ENCODE measurements around the gene BANP. TPM values are rescaled to one million over a fixed set of nuclear protein-coding genes. Genes with fewer than 3 reads are reported as not detected.
"Not testable (repeated sequence)": the region's sequence is repeated elsewhere in the genome, so short reads cannot be mapped to it uniquely, and the experiment has no call there.

Gene BANP
- total RNA-seq, 1 donor from 2014 or later, result 16.4 TPM

DNA sequence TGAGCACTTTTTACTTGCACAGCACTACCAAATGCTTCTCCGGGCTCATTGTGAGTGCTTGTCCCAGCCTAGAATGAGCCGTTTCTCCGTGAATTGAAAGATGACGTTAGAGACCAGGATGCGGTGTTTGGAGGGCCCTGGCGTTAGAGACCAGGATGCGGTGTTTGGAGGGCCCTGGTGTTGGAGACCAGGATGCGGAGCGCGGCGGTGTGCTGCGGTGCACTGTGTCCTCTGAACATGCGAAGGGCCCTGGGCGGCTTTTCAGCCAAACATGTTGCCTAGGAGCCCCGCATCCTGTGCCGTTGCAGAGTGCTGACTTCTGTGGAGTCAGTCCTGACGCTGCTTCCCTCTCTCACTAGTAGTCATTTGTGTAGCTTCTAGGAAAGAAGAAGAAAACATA, 42.7 kb downstream of the BANP start:
- no peak for DNase-seq (ENCODE audit: low read depth, low spot score)

DNA sequence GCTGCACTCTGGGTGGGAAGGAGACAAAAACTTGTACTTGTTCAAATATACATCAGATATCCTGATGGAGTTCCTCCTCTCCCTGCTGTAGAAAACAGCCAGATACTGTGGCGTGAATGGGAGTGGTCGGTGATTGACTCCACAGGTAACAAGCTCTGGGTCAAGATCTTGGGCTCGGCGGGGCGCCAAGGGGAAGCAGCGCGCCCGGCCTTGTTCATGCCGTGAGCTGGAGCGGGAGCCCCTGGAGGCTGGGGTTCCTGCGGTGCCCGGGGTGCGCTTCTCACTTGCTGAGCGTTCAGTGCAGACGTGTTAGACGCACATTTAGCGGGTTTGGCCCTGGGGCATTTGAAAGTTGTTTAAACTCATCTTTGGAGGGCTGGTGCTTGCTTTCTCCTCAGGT, 44.4 kb downstream of the BANP start:
- no peak for DNase-seq (ENCODE audit: low read depth, low spot score)

DNA sequence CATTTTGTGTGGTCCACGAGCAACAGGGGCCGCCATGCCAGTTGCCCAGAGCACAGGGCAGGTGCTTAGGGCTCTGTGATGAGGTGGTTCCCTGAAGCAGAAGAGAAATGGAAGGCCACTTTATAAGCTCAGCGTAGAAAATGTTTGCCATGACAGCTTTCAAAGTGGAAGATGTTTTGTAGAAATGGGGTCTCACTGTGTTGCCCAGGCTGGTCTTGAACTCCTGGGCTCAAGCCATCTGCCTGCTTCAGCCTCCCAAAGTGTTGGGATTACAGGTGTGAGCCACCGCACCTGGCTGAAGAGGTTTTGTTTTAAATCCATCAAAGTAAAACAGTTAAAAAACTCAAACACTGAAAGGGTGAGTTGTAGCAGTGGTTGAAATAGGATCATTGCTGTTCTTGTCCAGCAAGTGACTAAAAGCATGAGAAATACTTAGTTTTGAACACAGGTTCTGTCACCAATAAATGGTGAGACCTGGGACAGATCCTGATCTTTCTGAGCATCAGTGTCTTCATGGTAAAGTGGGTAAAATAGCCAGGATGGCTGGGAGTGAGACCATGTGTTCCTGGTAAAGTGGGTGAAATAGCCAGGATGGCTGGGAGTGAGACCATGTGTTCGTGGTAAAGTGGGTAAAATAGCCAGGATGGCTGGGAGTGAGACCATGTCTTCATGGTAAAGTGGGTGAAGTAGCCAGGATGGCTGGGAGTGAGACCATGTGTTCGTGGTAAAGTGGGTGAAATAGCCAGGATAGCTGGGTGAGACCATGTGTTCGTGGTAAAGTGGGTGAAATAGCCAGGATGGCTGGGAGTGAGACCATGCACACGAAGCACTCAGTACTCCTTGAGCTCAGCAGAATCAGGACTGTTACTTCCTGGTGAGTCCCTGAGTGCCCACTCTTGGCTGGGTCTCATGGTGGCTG, 46.0 kb downstream of the BANP start:
- no peak for DNase-seq (ENCODE audit: low read depth, low spot score)

DNA sequence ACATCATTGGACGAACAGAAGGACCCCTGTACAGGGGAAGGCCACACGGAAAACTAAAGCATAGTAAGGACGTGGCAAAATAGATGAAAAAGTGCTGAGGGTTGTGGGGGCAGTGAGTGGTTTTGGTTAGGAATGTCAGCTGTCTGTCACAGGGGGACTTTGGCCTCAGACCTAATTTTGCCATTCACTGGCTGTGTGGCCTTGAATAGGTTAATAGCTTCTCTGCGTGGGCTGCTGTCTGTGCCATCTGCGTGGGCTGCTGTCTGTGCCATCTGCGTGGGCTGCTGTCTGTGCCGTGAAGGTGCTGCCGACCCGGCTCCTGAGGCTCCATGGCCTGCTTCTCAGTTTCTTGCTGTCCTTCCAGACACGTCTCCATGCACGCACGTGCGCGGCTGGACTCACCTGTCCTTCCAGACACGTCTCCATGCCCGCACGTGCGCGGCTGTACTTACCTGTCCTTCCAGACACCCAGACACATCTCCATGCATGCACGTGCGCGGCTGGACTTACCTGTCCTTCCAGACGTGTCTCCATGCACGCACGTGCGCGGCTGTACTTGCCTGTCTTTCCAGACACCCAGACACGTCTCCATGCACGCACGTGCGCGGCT, 47.1 kb downstream of the BANP start:
- DNase-seq (ENCODE audit: low read depth, low spot score), result not testable (repeated sequence)

DNA sequence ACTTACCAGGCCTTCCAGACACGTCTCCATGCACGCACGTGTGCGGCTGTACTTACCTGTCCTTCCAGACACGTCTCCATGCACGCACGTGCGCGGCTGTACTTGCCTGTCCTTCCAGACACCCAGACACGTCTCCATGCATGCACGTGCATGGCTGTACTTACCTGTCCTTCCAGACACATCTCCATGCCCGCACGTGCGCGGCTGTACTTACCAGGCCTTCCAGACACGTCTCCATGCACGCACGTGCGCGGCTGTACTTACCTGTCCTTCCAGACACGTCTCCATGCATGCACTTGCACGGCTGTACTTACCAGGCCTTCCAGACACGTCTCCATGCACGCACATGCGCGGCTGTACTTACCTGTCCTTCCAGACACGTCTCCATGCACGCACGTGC, 47.8 kb downstream of the BANP start:
- DNase-seq (ENCODE audit: low read depth, low spot score), result not testable (repeated sequence)

DNA sequence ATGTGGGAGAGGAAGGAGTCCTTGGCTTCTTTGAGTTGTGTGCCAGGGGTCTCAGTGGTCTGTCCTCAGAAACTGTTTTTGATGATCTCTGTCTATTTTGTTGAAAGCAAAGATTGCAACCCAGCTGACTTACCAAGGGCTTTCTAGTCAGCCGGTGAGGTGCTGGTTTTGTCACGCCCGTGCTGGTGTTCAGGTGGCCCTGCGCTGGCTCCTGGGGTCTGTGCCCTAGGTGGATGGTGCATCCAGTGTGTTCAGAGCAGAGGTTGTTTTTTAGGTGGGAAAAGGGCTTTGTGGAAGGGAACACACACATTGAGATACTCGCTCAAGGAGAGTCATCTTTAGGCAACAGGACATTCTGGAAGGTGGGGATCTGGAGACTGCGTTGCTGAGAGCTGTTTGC, 51.0 kb downstream of the BANP start:
- no peak for DNase-seq (ENCODE audit: low read depth, low spot score)

DNA sequence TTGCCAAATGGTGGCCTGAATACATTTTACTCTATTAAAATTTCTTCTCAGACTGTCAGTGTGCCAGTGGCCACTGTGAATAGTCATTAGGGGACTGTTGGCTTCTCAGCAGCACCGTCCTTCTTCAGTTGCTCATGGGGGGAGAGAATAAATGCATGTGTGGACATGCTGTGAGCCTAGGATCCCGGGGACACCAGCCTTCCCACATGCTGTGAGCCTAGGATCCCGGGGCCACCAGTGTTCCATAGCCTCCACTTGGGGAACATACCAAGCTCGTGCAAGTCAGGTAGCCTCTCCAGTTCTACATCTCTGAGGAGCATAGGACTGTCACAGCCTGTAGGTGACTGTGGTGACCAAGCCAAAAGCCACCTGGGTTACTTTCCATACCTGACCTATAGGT, 51.5 kb downstream of the BANP start:
- DNase-seq (ENCODE audit: low read depth, low spot score), result no peak

DNA sequence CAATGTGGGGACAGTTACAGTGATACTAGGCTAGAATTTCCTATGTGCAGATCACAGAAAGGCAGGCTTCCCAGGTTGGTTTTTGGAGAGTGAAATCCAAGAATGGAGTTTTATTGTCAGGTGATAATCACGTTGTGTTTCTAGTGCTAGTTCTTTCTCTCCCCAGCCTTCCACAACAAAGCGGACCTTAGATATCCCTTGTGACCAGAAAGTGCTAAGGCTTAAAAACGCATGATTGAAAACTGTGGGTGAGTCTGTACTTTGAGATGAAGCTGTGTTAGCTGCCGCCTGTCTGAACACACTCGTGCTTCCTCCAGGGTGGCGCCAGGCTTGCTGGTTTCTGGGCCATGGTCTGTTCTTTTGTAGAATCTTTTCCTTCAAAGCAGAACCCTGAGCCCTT, 52.1 kb downstream of the BANP start:
- no peak for DNase-seq (ENCODE audit: low read depth, low spot score)

DNA sequence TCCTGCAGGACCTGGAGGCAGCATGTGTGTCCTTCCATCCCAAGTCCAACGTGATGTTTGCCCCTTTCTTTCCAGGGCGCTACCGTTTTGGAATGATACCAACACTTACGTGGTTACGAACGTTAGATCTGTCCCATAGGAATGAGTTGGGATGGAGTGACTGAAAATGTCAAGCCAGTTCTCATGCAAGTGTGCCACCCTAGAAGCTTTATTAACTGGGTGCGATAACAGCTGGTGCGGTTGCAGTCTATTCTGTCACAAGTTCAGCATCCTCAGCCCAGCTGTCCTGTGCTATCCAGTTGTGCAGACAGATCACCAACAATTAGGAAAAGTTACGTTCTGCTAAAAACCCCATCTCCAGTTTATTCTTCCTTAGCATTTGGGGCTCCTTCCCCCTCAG, 52.5 kb downstream of the BANP start:
- no peak for DNase-seq (ENCODE audit: low read depth, low spot score)

DNA sequence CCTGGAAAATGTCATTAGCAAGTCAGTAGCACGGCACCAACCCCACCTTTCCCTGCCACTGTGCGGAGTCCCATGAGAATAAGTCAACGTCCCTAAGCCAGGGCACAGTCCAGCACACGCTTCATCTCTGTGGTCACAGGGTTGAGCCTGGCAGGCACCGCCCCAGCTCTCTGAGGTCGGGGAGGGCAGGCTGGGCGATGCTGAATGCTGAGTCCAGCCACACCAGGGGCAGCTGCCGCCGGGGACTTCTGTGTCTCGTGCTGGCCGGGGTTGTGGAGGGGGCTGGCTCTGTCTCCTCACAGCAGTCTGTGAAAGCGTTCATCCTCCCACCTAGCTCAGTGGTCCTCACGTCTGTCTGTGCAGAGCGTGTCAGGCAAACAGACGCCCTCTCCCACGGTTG, 53.2 kb downstream of the BANP start:
- DNase-seq (ENCODE audit: low read depth, low spot score), result no peak

DNA sequence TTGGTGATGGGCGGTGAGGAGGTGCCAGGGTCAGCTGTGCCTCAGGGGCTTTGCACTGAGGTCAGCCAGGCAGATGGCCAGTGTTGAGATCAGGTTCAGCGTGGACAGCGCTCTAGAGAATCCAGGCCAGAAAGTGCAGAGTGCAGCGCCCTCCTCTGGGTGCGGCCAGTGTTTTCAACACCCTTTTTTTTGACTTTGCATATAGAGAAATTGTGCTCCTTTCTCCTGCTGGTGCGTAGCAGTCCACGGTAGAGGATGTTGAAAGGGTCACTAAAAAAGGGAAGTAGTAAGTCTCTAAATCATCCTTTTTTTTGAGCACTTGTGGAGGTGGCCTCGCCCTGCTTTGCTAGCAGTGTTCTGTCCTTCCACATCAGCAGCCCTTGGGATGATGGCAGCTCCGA, 53.9 kb downstream of the BANP start:
- DNase-seq (ENCODE audit: low read depth, low spot score), result no peak

DNA sequence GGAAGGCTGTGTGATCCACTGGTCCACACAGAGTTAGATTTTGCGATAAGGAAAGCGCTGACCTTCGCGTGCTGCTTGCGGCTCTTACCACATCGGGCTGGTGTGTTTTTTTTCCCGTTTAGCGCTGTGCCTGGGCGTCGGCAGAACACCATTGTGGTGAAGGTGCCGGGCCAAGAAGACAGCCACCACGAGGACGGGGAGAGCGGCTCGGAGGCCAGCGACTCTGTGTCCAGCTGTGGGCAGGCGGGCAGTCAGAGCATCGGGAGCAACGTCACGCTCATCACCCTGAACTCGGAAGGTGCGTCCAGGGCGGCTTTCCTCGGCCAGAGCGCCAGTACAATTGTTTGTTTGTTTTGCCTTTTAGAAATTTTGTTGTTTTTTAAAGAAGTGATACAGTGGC, 54.7 kb downstream of the BANP start:
- no peak for DNase-seq (ENCODE audit: low read depth, low spot score)

DNA sequence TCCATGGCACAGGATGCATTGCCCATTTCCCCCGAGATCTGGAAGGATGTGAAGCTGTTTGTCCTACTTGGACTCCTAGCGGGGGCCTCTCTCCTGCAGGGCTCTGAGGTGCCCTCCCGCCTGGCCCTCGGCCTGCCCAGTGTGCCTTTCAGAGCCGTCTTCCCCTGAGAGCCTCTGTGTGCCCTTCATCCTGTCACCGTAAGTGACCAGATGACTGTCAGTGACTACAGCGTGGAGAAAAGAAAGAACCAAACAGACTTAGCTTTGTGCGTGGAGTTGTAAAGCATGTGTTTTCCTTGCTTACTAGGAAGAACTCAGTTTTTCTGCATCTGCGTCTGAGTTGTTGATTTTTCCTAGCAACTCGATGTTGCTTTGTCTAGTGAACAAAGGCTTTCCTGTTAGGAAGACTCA, 56.1 kb downstream of the BANP start:
- no peak for DNase-seq (ENCODE audit: low read depth, low spot score)

DNA sequence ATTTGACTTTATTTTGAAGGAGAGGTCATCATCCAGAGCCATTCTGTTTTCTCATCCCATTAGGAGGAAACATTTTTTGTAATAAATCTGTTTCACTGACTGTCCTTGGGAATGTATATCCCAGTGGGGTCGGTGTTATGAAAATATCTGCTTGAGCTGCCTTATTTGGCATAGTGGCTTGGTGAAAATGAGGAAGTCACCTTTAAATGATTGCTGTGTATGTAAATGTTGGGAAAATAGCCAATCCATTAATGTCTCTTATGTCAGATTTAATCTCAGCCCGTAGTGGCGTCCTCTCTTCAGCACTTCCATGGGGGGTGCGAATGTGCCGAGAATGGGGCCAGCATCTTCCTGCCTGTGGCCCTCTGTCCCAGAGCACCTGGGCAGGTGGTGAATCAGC, 57.6 kb downstream of the BANP start:
- DNase-seq (ENCODE audit: low read depth, low spot score), result no peak

DNA sequence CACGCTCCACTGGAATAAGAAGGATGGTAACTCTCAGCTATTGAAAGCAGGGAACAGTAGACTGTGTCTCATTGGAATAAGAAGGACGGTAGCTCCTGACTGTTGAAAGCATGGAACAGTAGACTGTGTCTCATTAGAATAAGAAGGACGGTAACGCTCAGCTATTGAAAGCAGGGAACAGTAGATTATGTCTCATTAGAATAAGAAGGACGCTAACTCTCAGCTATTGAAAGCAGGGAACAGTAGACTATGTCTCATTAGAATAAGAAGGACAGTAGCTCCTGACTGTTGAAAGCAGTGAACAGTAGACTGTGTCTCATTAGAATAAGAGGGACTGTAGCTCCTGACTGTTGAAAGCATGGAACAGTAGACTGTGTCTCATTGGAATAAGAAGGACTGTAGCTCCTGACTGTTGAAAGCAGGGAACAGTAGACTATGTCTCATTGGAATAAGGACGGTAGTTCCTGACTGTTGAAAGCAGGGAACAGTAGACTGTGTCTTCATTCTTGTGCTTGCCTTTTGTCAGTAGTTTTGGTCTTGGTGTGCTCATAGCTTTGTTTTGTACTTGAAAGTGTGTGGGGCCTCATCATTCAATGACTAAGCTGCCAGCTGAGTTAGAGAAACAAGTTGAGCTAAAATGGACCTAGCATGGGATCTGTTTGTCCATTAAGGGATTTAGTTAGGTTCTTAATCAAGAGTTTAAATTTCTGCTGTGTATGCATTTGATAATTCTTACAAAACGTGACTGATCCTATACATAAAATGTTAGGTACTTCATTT, 58.5 kb downstream of the BANP start:
- DNase-seq (ENCODE audit: low read depth, low spot score), result no peak

DNA sequence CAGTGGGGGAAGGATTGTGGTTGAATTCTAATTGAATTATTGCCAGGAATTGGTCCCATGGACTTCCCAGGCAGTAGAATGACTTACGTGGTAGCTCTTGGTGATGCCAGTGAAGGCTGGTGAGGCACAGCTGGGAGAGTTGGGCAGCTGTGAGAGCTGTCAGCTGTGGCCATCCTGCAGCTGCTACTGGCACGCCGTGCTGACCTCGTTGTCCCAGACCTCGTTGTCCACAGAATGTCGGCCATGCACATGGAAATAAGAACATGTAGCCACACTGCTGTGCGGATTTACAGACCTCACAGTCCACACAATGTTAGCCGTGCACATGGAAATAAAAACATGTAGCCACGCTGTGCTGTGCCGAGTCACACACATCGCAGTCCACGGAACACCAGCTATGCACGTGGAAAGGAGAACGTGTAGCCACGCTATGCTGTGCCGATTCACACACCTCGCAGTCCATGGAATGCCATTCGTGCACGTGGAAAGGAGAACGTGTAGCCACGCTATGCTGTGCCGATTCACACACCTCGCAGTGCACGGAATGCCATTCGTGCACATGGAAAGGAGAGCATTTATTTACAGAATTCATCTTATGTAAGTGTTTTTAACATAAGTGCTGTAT, 59.2 kb downstream of the BANP start:
- no peak for DNase-seq (ENCODE audit: low read depth, low spot score)

DNA sequence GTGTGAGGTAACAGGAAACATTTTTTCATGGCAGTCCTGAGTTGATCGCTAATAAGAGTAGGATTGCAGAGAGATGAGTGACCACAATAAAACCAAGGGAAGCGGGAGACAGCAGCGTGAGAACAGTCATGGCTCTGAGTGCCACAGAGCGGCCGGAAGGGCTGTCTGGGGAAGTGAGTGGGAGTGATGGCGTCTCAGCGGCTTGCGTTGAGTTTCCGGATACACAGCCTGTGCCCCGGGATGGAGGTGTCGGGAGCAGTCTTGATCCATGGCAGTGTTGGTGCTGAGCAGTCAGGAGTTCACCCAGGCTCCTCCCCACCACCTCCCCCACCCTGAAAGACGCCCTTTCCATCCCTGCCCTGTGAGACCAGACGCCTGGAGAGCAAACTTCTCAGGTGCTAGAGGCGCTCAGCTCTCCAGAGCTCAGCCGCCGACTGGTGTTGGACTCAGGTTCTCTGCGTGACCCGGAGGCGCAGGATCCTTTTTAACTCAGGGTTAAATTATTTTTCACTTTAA, 59.8 kb downstream of the BANP start:
- no peak for DNase-seq (ENCODE audit: low read depth, low spot score)

DNA sequence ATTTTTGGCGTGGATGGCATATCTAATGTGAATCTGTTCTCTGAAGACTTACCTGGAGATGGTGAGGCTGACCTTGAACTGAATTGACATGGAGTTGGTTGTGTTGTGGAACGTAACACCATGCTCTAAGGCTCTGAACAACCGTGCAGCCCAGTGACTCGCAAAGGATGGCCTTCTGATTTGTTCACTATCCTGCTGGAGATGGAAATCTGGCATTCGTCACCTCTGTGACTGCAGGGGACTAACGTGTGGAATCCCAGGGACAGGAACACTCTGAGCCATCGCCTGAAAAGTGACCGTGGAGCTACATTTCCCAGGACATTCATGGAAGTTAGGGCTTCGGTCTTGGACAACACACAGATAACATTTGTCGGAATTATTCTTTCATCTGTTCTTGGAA, 61.1 kb downstream of the BANP start:
- DNase-seq (ENCODE audit: low read depth, low spot score), result no peak

DNA sequence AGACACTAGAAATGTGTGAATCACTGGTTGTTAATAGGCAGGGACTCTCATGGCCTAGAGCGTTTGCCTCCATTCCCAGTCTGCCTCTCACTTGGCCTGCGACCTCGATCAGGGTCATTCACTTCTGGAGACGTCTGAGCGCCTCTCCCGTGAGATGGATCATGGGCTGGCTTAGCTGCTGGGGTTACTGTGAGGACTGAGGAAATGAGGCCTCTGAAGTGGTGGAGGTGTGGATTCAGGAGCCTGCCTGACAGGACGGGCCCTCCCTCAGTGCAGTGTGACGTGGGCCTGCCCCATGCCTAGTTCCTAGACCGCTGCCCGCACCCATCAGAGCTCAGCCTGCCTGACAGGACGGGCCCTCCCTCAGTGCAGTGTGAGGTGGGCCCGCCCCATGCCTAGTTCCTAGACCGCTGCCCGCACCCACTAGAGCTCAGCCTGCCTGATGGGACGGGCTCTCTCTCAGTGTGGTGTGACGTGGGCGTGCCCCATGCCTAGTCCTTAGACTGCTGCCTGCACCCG, 61.9 kb downstream of the BANP start:
- no peak for DNase-seq (ENCODE audit: low read depth, low spot score)

DNA sequence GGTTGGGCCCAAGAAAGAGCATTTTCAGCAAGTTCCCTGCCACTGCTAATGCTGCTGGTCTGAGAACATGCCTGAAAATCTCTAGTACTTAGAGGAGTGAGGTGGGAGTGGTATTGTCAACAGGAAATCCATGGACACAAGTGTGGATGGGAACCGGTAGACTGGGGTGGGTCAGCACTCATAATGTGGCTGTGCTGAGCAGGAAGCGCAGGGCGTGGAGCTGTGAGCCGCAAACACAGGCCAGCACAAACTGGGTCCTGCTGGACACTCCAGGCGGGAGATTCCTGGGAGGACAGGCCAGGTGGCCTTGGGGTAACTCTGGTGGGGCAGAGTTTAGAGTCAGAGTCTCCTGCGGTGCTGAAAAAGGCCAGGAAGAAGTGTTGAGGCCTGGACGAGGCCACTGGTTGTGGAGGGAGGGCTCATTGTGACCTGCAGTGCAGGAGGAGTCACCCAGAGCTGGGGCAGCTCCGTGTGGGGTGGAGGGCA, 62.6 kb downstream of the BANP start:
- no peak for DNase-seq (ENCODE audit: low read depth, low spot score)

DNA sequence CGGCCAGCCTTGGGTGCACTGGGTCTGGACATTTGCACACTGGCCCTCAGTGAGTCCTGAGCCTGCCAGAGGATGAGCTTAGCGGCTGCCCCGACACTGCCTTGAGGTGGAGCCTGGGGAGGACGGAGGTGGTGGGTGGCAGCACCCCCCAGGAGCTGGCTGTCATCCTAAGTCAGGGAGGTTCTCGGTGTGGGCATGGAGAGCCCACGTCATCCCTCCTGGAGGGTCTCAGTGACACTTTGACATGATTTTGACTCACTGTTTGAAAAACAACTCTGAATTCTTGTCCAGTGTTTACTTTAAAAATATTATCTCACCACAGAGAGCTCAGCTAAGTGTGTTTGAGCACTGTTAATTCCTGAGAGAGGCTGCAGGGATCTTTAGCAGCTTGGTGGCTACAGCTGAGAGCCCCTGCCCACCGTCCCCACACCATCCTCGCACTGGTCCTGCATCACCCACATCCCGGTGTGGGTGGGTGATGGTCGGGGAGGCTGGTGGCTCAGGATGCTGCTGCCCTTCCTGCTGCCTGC, 63.1 kb downstream of the BANP start:
- DNase-seq (ENCODE audit: low read depth, low spot score), result no peak

All from pulmonary artery endothelial cell (primary cell).